GM19324 (cell line): Measurements from ENCODE around the gene CAMK2N1.
"Not testable (repeated sequence)": the region's sequence is repeated elsewhere in the genome, so short reads cannot be mapped to it uniquely, and the experiment has no call there.

Experiments
- ATAC-seq: cut with Tn5 transposase; IDR thresholded peaks from one replicate; pipeline ENCODE4 v1.9.1; 2021; ENCODE audit warnings: mild to moderate bottlenecking, moderate library complexity; ENCODE audit not compliant: unreplicated experiment, low FRiP score

The CAMK2N1 gene

GRCh38 chr1:20485527-20486456 lies at the start of gene CAMK2N1:
CAMK2N1 (minus strand) TSS chr1:20486210; CDS start chr1:20485379, 831 bp downstream.
- ATAC-seq = no peak

- no peak for ATAC-seq
Observed at GRCh38 chr1:20534659-20535417, 48.8 kb upstream of the CAMK2N1 start.

- no peak for ATAC-seq
Observed at GRCh38 chr1:20533635-20534034, 47.6 kb upstream of the CAMK2N1 start.

- no peak for ATAC-seq
Observed at GRCh38 chr1:20530901-20531300, 44.9 kb upstream of the CAMK2N1 start.

GRCh38 chr1:20530306-20530705 lies 44.3 kb upstream of the CAMK2N1 start:
- ATAC-seq = no peak

GRCh38 chr1:20528221-20528620 lies 42.2 kb upstream of the CAMK2N1 start:
- ATAC-seq = no peak

- ATAC-seq = no peak
Observed at GRCh38 chr1:20526267-20526666, 40.3 kb upstream of the CAMK2N1 start.

- no peak for ATAC-seq
Observed at GRCh38 chr1:20521960-20522861, 36.2 kb upstream of the CAMK2N1 start.

- not testable (repeated sequence) for ATAC-seq
Observed at GRCh38 chr1:20519609-20520262, 33.7 kb upstream of the CAMK2N1 start.

GRCh38 chr1:20511518-20512428 lies 25.8 kb upstream of the CAMK2N1 start:
- no peak for ATAC-seq

GRCh38 chr1:20508411-20508771 lies 22.4 kb upstream of the CAMK2N1 start:
- ATAC-seq = no peak

GRCh38 chr1:20507564-20508410 lies 21.8 kb upstream of the CAMK2N1 start, which contains the start of gene MUL1:
MUL1 (minus strand) TSS chr1:20508151; CDS start chr1:20508024, 127 bp downstream.
- ATAC-seq = peak; percentile 94

- peak; percentile 3 for ATAC-seq
Observed at GRCh38 chr1:20507248-20507563, 21.2 kb upstream of the CAMK2N1 start.

- no peak for ATAC-seq
Observed at GRCh38 chr1:20505488-20505887, 19.5 kb upstream of the CAMK2N1 start.

- ATAC-seq = no peak
Observed at GRCh38 chr1:20500716-20501115, 14.7 kb upstream of the CAMK2N1 start.

- no peak for ATAC-seq
Observed at GRCh38 chr1:20499718-20500117, 13.7 kb upstream of the CAMK2N1 start.

GRCh38 chr1:20499105-20499504 lies 13.1 kb upstream of the CAMK2N1 start:
- no peak for ATAC-seq

- no peak for ATAC-seq
Observed at GRCh38 chr1:20498116-20498515, 12.1 kb upstream of the CAMK2N1 start.
